HG03378 (cell line): ENCODE measurements around the gene COPE.

Source experiments
- ATAC-seq: cut with Tn5 transposase; IDR thresholded peaks from one replicate; pipeline ENCODE4 v1.9.1; 2021; ENCODE audit warnings: mild to moderate bottlenecking, moderate library complexity; ENCODE audit not compliant: unreplicated experiment

COPE gene

GRCh38 chr19:18895038-18895823 is 24.0 kb downstream of the COPE start:
- no peak for ATAC-seq

GRCh38 chr19:18894254-18895037 is 24.7 kb downstream of the COPE start:
- no peak for ATAC-seq

GRCh38 chr19:18893587-18894253 is 25.5 kb downstream of the COPE start:
- no peak for ATAC-seq

GRCh38 chr19:18889949-18890745 is 29.0 kb downstream of the COPE start:
- no peak for ATAC-seq

- no peak for ATAC-seq
Measured at GRCh38 chr19:18886972-18887371, 32.2 kb downstream of the COPE start.

GRCh38 chr19:18883526-18884304 is 35.5 kb downstream of the COPE start:
- no peak for ATAC-seq

- no peak for ATAC-seq
Measured at GRCh38 chr19:18881491-18881890, 37.7 kb downstream of the COPE start.

- no peak for ATAC-seq
Measured at GRCh38 chr19:18879579-18880373, 39.4 kb downstream of the COPE start.

- no peak for ATAC-seq
Measured at GRCh38 chr19:18878858-18879578, 40.2 kb downstream of the COPE start.

- no peak for ATAC-seq
Measured at GRCh38 chr19:18878058-18878797, 41.0 kb downstream of the COPE start.

- ATAC-seq = no peak
Measured at GRCh38 chr19:18876865-18877264, 42.3 kb downstream of the COPE start.

- ATAC-seq = no peak
Measured at GRCh38 chr19:18875726-18876125, 43.5 kb downstream of the COPE start.

GRCh38 chr19:18871543-18871942 is 47.6 kb downstream of the COPE start:
- no peak for ATAC-seq

- ATAC-seq = no peak
Measured at GRCh38 chr19:18870531-18871172, 48.5 kb downstream of the COPE start.

- ATAC-seq = no peak
Measured at GRCh38 chr19:18869781-18870530, 49.2 kb downstream of the COPE start.

GRCh38 chr19:18869023-18869618 is 50.1 kb downstream of the COPE start:
- no peak for ATAC-seq
